ENCODE data around the gene TSSK6. TPM values are rescaled to one million over a fixed set of nuclear protein-coding genes. Genes with fewer than 3 reads are reported as not detected.

TSSK6 gene
- polyA plus RNA-seq, 1 donor from 2014 or later, result 4.6 TPM

DNA sequence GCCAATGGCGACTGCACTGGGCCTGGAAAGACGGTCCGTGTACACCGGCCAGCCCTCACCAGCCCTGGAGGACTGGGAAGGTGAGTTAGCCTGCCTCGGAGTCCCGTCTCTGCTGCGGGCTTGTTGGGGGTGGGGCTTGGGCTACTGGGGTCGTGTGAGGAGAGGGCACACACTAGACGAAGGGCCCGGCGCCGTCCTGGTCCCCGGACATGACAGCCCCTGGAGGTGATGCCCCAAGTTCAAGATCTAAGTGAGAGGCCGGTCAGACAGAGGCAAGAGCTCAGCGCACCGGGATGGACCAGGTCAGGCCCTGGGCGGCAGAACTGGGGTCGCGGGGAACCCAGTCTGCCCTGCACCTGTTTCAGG lies 24.3 kb upstream of the TSSK6 start:
- no peak overlapping the region for H3K4me3 Mint-ChIP-seq
- no peak overlapping the region for H3K27ac Mint-ChIP-seq
- H3K36me3 Mint-ChIP-seq, result no peaks in the 10 kb centered on the region
- peaks cover 6 to 9% (median 8%) of the 10 kb centered on the region in 3 donors for H3K4me1 Mint-ChIP-seq
- H3K9me3 Mint-ChIP-seq, result no peaks in the 10 kb centered on the region
- H3K27me3 Mint-ChIP-seq, result peaks cover 19% of the 10 kb centered on the region

DNA sequence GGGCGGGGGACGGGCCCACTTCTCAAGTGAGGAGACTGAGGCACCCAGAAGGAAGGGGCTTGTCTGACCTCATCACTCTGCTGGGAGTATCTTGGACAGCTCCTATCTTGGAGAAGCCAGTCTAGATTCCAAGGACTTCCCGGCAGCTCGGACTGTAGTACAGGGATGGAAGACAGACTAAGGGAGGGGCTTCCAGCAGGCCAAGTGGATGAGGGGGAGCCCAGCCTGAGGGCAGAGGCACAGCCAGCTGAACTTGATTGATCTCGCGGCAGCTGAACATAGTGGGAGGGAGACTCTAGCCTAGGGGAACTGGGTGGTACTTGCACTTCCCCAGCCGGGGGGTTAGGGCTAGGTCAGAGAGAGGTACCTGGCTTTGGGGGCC lies 23.4 kb upstream of the TSSK6 start:
- Mint-ChIP-seq H3K4me3 (peak overlapping the region; percentile 56 to 85 (median 64)), H3K4me1 (peaks cover 8 to 10% (median 9%) of the 10 kb centered on the region in 3 donors), H3K27me3 (peaks cover 19% of the 10 kb centered on the region), H3K36me3 (no peaks in the 10 kb centered on the region), H3K27ac (peak overlapping the region in 1 of 3 donors; percentile 48), H3K9me3 (no peaks in the 10 kb centered on the region)

DNA sequence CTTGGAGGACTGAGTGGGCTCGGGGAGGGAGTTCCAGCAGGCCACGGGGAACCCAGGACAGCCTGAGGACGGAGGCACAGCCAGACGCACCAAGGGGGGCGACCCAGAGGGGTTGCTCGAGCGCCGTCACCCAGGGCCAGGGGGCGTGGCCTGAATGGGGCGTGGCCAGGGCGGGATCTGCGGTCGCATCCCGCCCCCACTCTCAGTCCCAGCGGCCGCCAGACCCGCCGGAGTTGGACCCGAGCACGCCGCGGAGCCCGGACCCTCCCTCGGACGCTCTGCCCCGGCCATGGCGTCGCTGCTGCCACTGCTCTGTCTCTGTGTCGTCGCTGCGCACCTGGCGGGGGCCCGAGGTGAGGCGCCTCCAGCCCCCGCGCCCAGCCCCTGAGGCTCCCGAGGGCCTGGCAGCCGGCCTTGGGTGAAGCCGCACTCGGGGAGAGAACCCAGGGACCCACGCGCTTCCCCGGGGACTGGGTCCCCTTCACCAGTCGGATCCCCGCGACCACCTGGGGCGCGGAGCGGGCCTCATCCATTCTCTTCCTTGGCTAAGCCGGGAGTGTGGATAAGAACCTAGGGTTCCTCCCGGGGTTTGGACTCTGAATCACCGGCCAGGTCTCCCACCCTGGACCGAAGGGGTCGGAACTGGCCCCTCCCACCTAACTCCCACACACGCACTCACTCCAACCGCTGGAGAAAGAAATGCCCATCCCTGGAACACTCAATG lies 22.9 kb upstream of the TSSK6 start, which contains the start of gene CILP2:
CILP2 (plus strand) TSS at position 205 of the 724 bp plus-strand sequence; CDS start at position 290, 85 bp downstream.
- peak within 1 kb of the TSS in 2 of 3 donors; percentile 48 to 53 for H3K27ac Mint-ChIP-seq
- H3K9me3 Mint-ChIP-seq, result no peaks in the 10 kb centered on the region
- H3K36me3 Mint-ChIP-seq, result no peaks in the 10 kb centered on the region
- H3K27me3 Mint-ChIP-seq, result peaks cover 19% of the 10 kb centered on the region
- peak within 1 kb of the TSS; percentile 62 to 89 (median 72) for H3K4me3 Mint-ChIP-seq
- H3K4me1 Mint-ChIP-seq, result peaks cover 8 to 10% (median 9%) of the 10 kb centered on the region in 3 donors

DNA sequence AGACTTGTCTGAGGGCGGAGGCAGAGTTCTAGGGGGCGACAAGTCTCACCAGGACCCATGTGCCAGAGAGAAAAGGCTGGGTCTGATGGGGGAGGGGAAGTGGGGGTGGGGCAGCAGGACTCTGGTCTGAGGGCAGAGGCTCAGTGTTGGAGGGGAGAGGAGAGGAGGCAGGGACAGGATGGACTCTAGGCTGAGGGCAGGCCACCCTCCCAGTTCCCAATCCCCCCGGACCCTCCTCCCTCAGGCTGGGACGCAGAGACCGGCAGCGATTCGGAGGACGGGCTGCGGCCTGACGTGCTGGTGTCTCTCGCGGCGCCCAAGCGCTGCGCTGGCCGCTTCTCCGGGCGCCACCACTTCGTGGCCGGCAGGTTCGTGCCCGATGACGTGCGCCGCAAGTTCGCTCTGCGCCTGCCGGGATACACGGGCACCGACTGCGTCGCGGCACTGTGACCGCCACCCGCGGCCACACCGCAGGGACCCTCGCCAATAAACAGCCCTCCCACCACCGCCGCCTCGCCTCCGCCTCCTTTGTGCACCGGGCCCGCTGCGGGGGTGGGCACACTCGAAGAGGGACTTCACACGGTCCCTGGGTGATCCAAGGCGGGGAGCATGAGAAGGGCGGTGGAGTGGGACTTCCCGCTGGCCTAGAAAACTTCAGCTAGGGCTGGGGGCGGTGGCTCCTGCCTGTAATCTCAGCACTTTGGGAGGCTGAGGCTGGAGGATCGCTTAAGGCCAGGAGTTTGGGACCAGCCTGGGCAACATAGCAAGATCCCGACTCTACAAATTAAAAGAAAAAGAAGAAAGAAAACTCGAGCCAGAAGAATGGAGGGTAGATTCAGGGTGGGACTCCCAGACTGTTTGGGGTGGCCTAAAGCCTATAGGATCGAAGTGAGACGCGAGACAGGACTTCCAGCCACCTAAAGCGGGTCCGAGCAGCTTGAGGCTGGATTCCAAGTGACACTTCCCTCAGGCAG lies 22.0 kb upstream of the TSSK6 start:
- no peaks in the 10 kb centered on the region for H3K36me3 Mint-ChIP-seq
- peaks cover 16% of the 10 kb centered on the region for H3K27me3 Mint-ChIP-seq
- peaks cover 9 to 10% (median 9%) of the 10 kb centered on the region in 3 donors for H3K4me1 Mint-ChIP-seq
- peak overlapping the region in 2 of 3 donors; percentile 53 to 56 for H3K27ac Mint-ChIP-seq
- peak overlapping the region; percentile 2 to 89 (median 67) for H3K4me3 Mint-ChIP-seq
- no peaks in the 10 kb centered on the region for H3K9me3 Mint-ChIP-seq

DNA sequence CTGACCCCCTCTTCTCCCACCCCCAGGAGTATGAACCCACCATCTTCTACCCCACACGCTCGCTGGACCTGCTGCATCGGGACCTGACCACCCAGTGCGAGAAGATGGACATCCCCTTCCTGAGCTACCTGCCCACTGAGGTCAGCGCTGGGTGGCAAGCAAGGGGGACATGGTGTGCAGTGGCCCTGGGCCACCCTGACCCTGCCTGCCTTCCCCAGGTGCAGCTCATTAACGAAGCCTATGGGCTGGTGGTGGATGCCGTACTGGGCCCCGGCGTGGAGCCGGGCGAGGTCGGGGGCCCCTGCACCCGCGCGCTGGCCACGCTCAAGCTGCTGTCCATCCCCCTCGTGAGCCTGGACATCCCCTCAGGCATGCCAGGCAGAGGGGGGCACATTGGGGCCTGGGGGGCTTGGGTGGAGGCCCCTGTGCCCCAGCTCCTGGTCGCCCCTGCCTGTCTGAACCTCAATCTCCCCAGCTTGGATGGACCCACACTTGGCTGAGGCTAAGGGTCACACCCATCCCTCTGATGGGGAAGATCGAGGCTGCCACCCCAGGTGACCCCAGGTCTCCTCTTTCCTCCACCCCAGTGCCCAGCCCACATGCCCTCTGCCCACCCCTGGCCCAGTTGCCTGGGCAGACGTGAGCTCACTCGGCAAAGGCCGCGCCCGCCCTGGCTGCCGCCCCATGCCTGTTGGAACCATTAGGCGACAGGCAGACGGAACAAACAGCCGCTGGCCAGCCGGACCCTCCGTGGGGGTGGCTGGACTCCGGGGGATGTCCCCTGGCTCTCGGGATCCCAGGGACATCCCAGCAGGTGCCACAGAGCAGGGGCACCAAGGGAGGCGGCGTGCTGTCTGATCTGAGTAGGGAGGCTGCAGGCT lies 20.2 kb upstream of the TSSK6 start:
- peak overlapping the region in 2 of 4 donors; percentile 32 to 63 for H3K4me3 Mint-ChIP-seq
- H3K9me3 Mint-ChIP-seq, result no peaks in the 10 kb centered on the region
- peaks cover 12 to 15% (median 13%) of the 10 kb centered on the region in 3 donors for H3K4me1 Mint-ChIP-seq
- H3K27ac Mint-ChIP-seq, result no peak overlapping the region
- H3K36me3 Mint-ChIP-seq, result peaks cover 2% of the 10 kb centered on the region
- peaks cover 10% of the 10 kb centered on the region for H3K27me3 Mint-ChIP-seq

DNA sequence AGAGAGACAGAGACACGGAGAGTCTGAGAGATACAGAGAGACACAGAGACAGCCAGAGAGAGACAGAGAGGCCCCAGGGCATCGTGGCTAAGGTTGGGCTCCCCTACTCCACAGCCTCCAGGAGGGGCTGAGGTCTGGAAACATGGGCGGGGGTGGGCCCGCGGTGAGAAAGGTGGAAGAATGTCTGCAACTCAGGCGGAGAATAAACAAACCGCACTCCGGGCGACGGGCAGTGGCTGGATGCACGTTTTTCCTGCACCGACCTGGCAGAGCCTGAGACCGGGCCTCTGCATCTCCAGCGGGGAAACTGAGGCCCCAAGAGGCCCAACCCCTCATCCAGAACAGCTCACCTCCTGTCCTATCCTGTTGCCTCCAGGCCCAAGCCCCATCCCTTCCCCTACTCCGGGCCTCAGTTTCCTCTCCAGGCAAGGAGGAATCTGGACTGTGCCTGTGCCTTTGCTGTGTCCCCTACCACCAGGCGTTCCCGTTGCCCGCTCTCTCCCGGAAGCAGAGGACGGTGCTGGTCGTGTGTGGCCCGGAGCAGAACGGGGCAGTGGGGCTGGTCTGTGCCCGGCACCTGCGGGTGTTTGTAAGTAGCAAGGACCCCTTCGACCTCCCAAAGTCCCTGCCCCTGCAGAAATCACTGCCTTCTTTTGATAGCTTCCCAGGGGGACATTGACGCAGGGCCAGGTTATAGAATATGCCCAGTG lies 19.4 kb upstream of the TSSK6 start:
- peak overlapping the region in 1 of 3 donors; percentile 39 for H3K27ac Mint-ChIP-seq
- peaks cover 9% of the 10 kb centered on the region for H3K27me3 Mint-ChIP-seq

DNA sequence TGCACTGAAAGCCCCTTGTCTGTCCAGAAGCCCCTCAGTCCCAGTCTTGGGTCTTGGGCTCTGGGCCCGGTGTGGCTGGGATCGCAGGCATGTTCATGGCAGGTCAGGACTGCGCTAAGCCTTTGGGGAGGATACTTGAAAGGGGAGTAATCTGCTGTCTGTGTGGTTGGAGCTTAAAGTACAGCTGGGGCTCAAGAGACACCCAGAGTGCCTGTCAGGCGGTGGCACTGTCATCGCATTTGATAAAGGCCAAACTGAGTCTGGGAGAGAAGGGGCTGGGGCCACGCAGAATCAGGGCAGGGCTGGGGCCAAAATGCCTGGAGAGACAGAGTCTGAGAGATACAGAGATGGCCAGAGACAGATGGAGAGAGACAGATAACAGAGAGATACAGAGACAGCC lies 18.5 kb upstream of the TSSK6 start:
- H3K4me3 Mint-ChIP-seq, result peak overlapping the region in 1 of 4 donors; percentile 47
- no peaks in the 10 kb centered on the region for H3K9me3 Mint-ChIP-seq
- H3K36me3 Mint-ChIP-seq, result peaks cover 2% of the 10 kb centered on the region
- H3K4me1 Mint-ChIP-seq, result peaks cover 10 to 13% (median 12%) of the 10 kb centered on the region in 3 donors
- peaks cover 4% of the 10 kb centered on the region for H3K27me3 Mint-ChIP-seq
- peak overlapping the region; percentile 9 to 83 (median 39) for H3K27ac Mint-ChIP-seq

More for the DNA sequence above, 19.4 kb upstream of the TSSK6 start:
- H3K36me3 Mint-ChIP-seq, result peaks cover 2% of the 10 kb centered on the region
- H3K4me1 Mint-ChIP-seq, result peaks cover 12 to 15% (median 13%) of the 10 kb centered on the region in 3 donors
- no peak overlapping the region for H3K4me3 Mint-ChIP-seq
- H3K9me3 Mint-ChIP-seq, result no peaks in the 10 kb centered on the region

DNA sequence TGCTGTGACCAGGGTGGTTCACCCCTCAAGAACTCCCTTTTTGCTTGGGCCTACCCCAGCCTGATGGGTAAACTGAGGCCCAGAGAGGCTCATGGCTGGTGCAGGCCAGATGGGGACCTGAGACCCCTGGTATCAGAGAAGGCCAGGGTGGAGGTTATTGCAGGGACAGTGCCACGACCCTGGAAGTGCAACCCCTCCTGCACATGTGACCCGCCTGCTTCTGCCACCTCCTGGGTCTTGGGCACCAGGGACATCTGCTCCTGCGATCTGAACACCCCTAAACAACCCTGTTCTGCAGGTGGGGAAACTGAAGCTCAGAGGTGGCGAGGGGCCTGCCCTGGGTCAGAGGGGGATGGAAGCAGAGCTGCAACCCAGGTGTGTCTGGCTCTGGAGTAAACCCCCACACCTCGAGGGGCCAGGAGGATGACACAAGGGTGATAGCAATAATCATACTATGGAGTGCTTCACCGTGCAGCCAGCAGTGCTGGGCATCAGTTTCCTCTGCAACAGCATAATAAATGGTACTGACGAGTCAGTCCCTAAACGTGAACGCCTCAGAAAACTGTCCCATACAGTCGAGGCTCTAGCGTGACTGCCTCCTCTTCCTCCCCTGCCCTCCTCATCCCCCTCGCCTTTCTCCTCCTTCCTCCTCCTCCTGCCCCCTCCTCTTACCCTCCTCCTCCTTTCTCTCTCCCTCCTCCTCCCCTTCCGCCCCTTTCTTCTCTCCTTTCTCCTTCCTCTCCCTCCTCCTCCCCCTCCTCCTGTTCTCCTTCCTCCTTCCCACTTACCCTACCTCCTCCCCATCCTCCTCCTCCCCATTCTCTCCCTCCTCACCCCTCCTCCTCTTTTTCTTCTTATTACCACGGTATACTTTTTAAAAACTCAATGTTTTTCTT lies 17.7 kb upstream of the TSSK6 start:
- Mint-ChIP-seq H3K4me1 (peaks cover 6 to 9% (median 8%) of the 10 kb centered on the region in 3 donors), H3K4me3 (no peak overlapping the region), H3K36me3 (peaks cover 2% of the 10 kb centered on the region), H3K9me3 (no peaks in the 10 kb centered on the region), H3K27me3 (no peaks in the 10 kb centered on the region), H3K27ac (peak overlapping the region in 2 of 3 donors; percentile 9 to 83)

DNA sequence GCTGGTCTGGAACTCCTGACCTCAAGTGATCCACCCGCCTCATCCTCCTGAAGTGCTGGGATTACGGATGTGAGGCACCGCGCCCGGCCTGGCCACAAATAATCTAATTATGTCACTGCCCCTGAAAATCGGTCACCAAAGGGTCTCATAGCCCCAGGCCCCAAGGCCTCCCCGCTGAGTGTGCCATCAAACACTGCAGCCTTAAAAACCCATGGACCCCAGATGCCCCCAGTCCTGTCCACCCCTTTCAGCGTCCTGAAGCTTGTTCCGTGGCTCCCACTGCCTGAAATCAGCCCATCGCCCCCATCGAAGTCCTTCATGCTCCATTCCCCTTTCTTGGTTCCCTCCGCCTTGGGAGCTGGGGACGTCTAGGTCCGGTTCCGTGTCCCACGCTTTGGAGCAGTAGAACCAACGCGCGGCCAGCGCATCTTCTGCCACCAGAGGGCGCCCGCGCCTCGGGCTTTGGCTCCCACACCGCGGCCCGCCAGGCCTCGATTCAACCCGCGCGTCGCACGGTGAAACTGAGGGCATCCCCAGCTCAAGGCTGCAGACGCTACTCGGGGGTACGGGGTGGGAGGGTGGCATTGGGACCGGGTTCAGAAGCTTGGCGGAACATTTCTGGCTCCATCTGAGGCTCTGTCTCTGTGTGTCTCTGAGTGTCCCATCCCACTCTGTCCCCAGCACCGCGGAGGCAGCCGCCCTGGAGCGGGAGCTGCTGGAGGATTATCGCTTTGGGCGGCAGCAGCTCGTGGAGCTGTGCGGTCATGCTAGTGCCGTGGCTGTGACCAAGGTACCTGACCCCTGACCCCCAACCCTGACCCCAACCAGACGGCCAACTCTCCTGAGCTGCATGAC lies 16.8 kb upstream of the TSSK6 start:
- Mint-ChIP-seq H3K9me3 (no peaks in the 10 kb centered on the region), H3K36me3 (peaks cover 2% of the 10 kb centered on the region), H3K27ac (peak overlapping the region in 1 of 3 donors; percentile 80), H3K4me1 (peaks cover 5 to 9% (median 7%) of the 10 kb centered on the region in 3 donors), H3K27me3 (no peaks in the 10 kb centered on the region), H3K4me3 (peak overlapping the region in 2 of 4 donors; percentile 57 to 84)

DNA sequence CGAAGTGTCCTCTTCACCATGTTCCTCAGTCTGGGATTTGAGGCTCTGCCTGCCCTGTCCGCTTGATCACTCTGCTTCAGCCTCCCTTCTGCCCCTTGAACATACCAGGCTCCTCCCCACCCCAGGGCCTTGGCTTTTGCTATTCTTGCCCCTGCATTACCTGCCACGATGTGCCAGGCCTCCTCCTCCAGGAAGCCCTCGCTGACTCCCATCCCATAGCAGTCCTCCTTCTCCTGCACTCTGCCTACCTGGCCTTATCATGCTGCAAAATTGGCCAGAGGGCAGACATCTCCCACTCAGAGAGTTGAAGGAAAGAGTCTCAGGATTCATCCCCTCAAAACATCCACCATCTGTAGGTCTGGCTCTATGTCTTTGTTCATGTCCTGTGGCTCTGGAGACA lies 15.5 kb upstream of the TSSK6 start:
- no peaks in the 10 kb centered on the region for H3K27me3 Mint-ChIP-seq
- no peak overlapping the region for H3K27ac Mint-ChIP-seq
- H3K36me3 Mint-ChIP-seq, result peaks cover 2% of the 10 kb centered on the region
- peaks cover 7 to 9% (median 8%) of the 10 kb centered on the region in 3 donors for H3K4me1 Mint-ChIP-seq
- H3K4me3 Mint-ChIP-seq, result no peak overlapping the region
- no peaks in the 10 kb centered on the region for H3K9me3 Mint-ChIP-seq

DNA sequence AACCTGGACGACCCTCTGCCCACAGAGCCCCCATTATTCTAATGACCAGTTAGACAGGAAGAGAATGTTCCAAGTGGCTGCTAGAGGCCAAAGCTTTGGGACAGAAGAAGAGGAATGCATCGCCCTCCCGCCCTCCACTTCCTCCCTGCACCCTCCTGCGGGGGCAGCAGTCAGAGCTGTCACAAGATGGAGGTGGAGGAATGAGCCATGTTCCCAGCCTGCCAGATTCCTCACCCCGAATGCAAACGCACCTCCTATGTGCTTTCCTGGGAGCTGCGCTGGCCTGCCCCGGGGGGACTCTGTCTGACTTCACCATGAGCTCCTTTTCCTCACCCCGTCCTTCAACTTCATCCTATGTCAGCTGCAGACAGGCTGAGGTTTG lies 15.1 kb upstream of the TSSK6 start:
- H3K4me1 Mint-ChIP-seq, result peaks cover 7 to 9% (median 8%) of the 10 kb centered on the region in 3 donors
- peak overlapping the region in 1 of 4 donors; percentile 28 for H3K4me3 Mint-ChIP-seq
- peak overlapping the region in 1 of 3 donors; percentile 53 for H3K27ac Mint-ChIP-seq
- H3K36me3 Mint-ChIP-seq, result peaks cover 2% of the 10 kb centered on the region
- no peaks in the 10 kb centered on the region for H3K27me3 Mint-ChIP-seq
- H3K9me3 Mint-ChIP-seq, result no peaks in the 10 kb centered on the region

DNA sequence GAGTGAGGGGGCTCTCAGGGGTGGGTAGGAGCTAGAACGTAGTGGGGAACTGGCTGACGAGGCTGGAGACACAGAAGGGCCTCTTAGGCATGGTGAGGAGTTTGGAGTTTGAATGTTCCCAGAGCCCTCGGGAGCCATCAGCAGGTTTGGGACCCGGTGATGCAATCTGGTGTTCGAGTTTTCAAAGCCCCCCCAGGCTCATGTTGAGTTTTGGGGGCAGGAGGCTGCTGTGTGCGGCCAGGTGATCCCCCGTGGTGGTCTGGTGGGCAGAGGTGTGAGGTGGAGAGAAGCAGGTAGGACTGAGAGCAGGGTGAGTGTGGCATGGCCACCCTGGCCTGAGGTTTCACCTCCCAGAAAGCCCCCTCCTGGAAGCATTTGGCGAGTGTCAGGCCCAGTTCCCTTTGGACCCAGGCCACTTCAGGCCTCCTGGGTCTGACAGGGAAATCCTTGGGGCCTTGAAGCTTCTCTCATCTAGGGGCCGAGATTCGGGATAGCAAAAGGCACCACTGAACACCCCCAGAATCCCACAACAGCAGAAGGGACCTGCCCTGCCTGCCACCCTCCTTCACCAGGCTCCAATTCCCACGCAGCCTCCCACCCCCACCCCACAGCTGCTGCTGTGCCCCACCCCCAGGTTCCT lies 14.6 kb upstream of the TSSK6 start:
- Mint-ChIP-seq H3K36me3 (peaks cover 2% of the 10 kb centered on the region), H3K4me1 (peaks cover 9 to 11% (median 10%) of the 10 kb centered on the region in 3 donors), H3K27ac (no peak overlapping the region), H3K9me3 (no peaks in the 10 kb centered on the region), H3K27me3 (no peaks in the 10 kb centered on the region), H3K4me3 (no peak overlapping the region)

All from IgD-negative memory B cell (primary cell).